CD4-positive, alpha-beta T cell (primary cell): Measurements from ENCODE around the gene SH3D19. TPM values are rescaled to one million over a fixed set of nuclear protein-coding genes. Genes with fewer than 3 reads are reported as not detected.

Experiments used
- ATAC-seq: fragments of 200-7000 bp; cut with Tn5 transposase; one replicate; pipeline ENCODE4 v1.10.0; 2022; ENCODE audit warnings: mild to moderate bottlenecking; ENCODE audit not compliant: poor library complexity
- CTCF ChIA-PET: fragments of 350-600 bp; sonication (Branson Sonifier 250); formaldehyde crosslinking; loops from one replicate; lab custom pipeline; 2021; ENCODE audit warnings: antibody characterized with exemption, inconsistent platforms; lab: Charles Lee
- POLR2A ChIA-PET: fragments of 350-600 bp; sonication (Branson Sonifier 250); formaldehyde crosslinking; loops from one replicate; lab custom pipeline; 2021; ENCODE audit warnings: antibody characterized with exemption, inconsistent platforms; lab: Charles Lee
- DNase-seq, 14 experiments: peaks; one replicate each; pipeline ENCODE4 v3.0.0-alpha.2; 2013 to 2020; ENCODE audit warnings: mixed read lengths in 2 of 14
- H3K27ac ChIP-seq, 2 donors: one replicate each; pipeline versions ENCODE4 v1.5.1 to v1.7.0; 2013; ENCODE audit warnings: low read length in 2 of 2, low read depth in 1 of 2, mild to moderate bottlenecking in 1 of 2
- H3K27me3 ChIP-seq, 2 experiments: 1 replicate in 1 of 2; 2 replicates in 1 of 2; pipeline versions ENCODE4 v1.6.1 to v1.7.0; 2013; ENCODE audit warnings: low read length in 2 of 2, control low read depth in 1 of 2, mild to moderate bottlenecking in 1 of 2, moderate library complexity in 1 of 2; ENCODE audit not compliant: insufficient read depth in 2 of 2, control insufficient read depth in 1 of 2
- H3K36me3 ChIP-seq: one replicate; pipeline ENCODE4 v1.6.1; 2013; ENCODE audit warnings: low read length, control low read depth; ENCODE audit not compliant: insufficient read depth
- H3K4me1 ChIP-seq: one replicate; pipeline ENCODE4 v1.6.1; 2013; ENCODE audit warnings: low read length, control low read depth; ENCODE audit not compliant: insufficient read depth
- H3K4me3 ChIP-seq: one replicate; pipeline ENCODE4 v1.5.1; 2013; ENCODE audit warnings: mild to moderate bottlenecking, low read length, moderate library complexity
- H3K9me3 ChIP-seq, 2 experiments: 1 replicate in 1 of 2; 2 replicates in 1 of 2; pipeline versions ENCODE4 v1.6.1 to v1.7.0; 2013; ENCODE audit warnings: low read length in 2 of 2, mild to moderate bottlenecking in 2 of 2, control low read depth in 1 of 2, moderate library complexity in 1 of 2; ENCODE audit not compliant: control insufficient read depth in 1 of 2, insufficient read depth in 1 of 2
- H3K27ac Mint-ChIP-seq: one replicate; pipeline ENCODE4 v1.8.0; 2020; ENCODE audit warnings: mixed read lengths
- H3K27me3 Mint-ChIP-seq: one replicate; pipeline ENCODE4 v1.8.0; 2021; ENCODE audit warnings: mixed read lengths
- H3K36me3 Mint-ChIP-seq: one replicate; pipeline ENCODE4 v1.8.0; 2021; ENCODE audit warnings: low read depth, mixed read lengths
- H3K4me1 Mint-ChIP-seq: one replicate; pipeline ENCODE4 v1.8.0; 2021; ENCODE audit warnings: low read depth, mixed read lengths
- H3K4me3 Mint-ChIP-seq: one replicate; pipeline ENCODE4 v1.8.0; 2020; ENCODE audit warnings: mild to moderate bottlenecking, mixed read lengths
- H3K9me3 Mint-ChIP-seq: one replicate; pipeline ENCODE4 v1.8.0; 2020; ENCODE audit warnings: mixed read lengths
- intact Hi-C, 2 experiments: fragments of 100-400 bp; cut with DNase I in 1 of 2; cut with micrococcal nuclease in 1 of 2; formaldehyde crosslinking; loops; one replicate each; pipeline versions ENCODE4 v1.15.1 to v1.9.0; 2023 to 2025; cut with DNase I, micrococcal nuclease
- total RNA-seq, 174 experiments: library from RNA in 2 of 174; stranded (reverse) in 2 of 174; gene quantifications; one replicate each; pipeline ENCODE4 v1.2.3 and lab custom pipeline; 2021 to 2026
- TF ChIP-seq, protein P1 (sequence below): fragments of 200-600 bp; IDR thresholded peaks from one replicate; pipeline ENCODE4 v1.8.0; 2022; ENCODE audit warnings: antibody characterized with exemption, mild to moderate bottlenecking

The SH3D19 gene
- total RNA-seq, 2 experiments from 2014 or later: 0.27 TPM; not detected in 1

DNA sequence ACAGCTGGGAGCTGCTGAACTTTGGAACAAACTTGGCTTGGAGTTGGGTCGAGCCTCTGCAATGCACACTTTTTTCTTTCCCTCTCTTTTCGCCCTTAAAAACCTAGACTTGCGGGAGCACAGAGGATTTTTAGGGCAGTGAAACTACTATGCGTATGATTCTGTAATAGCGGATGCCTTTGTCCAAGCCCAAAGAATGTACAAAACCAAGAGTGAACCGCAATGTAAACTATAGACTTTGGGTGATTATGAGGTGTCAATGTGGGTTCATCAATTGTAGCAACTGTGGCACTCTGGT lies 493 bp upstream of the SH3D19 start:
- H3K4me3 ChIP-seq: no peak overlapping the region
- no peaks in the 10 kb centered on the region for H3K36me3 ChIP-seq
- no peak overlapping the region for H3K27ac Mint-ChIP-seq
- no peaks in the 10 kb centered on the region for H3K9me3 ChIP-seq
- peaks cover 68% of the 10 kb centered on the region for H3K27me3 Mint-ChIP-seq
- peaks cover 18% of the 10 kb centered on the region for H3K4me1 Mint-ChIP-seq
- peaks cover 29 to 46% of the 10 kb centered on the region in 2 experiments for H3K27me3 ChIP-seq
- TF ChIP-seq, protein P1, sequence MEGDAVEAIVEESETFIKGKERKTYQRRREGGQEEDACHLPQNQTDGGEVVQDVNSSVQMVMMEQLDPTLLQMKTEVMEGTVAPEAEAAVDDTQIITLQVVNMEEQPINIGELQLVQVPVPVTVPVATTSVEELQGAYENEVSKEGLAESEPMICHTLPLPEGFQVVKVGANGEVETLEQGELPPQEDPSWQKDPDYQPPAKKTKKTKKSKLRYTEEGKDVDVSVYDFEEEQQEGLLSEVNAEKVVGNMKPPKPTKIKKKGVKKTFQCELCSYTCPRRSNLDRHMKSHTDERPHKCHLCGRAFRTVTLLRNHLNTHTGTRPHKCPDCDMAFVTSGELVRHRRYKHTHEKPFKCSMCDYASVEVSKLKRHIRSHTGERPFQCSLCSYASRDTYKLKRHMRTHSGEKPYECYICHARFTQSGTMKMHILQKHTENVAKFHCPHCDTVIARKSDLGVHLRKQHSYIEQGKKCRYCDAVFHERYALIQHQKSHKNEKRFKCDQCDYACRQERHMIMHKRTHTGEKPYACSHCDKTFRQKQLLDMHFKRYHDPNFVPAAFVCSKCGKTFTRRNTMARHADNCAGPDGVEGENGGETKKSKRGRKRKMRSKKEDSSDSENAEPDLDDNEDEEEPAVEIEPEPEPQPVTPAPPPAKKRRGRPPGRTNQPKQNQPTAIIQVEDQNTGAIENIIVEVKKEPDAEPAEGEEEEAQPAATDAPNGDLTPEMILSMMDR: no peak
- H3K36me3 Mint-ChIP-seq: no peaks in the 10 kb centered on the region
- ATAC-seq: no peak
- intact Hi-C loops: no loop called here
- peak overlapping the region; percentile 57 for H3K4me3 Mint-ChIP-seq
- peaks cover 6% of the 10 kb centered on the region for H3K9me3 Mint-ChIP-seq
- POLR2A ChIA-PET: no interaction called here
- peaks cover 7% of the 10 kb centered on the region for H3K4me1 ChIP-seq
- no peak overlapping the region for H3K27ac ChIP-seq
- CTCF ChIA-PET: no interaction called here
- DNase-seq: no peak

DNA sequence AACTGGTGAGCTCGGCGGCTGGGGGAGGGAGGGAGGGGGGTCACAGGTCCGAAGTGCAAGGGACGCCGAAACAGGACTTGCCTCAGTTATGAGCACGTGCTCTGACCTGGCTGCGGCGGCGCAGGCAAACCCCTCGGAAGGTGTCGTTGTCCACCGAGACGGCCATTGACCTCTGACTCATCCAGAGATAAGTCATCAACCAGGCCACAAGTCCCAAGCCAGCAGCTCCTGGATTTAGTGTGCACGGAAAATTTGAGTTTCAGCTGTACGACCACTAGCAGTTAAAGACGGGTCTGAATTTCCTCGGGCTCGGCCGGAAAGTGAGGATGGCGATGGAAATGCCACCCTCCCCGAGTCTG lies 674 bp downstream of the SH3D19 start:
- Mint-ChIP-seq H3K36me3 (no peaks in the 10 kb centered on the region), H3K27me3 (peaks cover 72% of the 10 kb centered on the region), H3K27ac (no peak overlapping the region), H3K4me1 (peaks cover 18% of the 10 kb centered on the region), H3K9me3 (peaks cover 3% of the 10 kb centered on the region), H3K4me3 (no peak overlapping the region)
- DNase-seq: no peak
- POLR2A ChIA-PET: no interaction called here
- no peak for ATAC-seq
- Histone ChIP-seq H3K27me3 (peaks cover 29 to 46% of the 10 kb centered on the region in 2 experiments), H3K9me3 (no peaks in the 10 kb centered on the region), H3K4me1 (peaks cover 7% of the 10 kb centered on the region), H3K36me3 (no peaks in the 10 kb centered on the region), H3K27ac (no peak overlapping the region), H3K4me3 (no peak overlapping the region)
- TF ChIP-seq, protein P1: no peak
- CTCF ChIA-PET: no interaction called here
- intact Hi-C loops: no loop called here

DNA sequence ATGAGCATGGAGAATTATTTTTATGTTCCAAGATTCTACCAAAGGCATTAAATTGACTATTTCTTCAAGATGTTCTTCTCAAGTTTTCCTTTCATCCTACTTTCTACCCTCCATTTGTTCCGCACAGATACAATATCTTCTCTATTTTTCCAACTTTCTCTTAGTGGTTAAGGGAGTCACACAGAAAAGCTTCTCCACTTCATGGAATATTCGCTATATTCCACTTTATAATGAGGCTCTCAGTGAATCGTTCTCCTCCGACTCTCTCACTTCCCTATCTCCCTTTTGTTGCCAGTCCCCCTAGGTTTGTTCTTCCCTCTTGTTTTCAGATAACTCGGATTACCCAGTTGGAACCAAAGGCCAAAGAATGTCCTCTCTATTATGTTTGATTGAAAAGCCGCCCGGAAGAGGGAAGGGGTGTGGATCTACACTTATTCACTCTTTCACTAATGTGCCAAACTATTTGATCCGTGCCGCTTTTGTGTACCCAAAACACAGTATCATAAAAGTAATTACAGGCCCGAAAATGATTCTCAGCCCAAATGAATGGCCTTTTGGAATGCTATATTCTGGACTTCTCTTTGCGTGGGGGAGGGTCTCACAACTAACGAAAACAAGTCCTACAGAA lies 1.2 kb downstream of the SH3D19 start:
- peak overlapping the region; percentile 46 for H3K4me3 Mint-ChIP-seq

More for the DNA sequence above, 1.2 kb downstream of the SH3D19 start:
- peaks cover 18% of the 10 kb centered on the region for H3K4me1 Mint-ChIP-seq
- H3K9me3 Mint-ChIP-seq: peaks cover 1% of the 10 kb centered on the region
- TF ChIP-seq, protein P1: no peak
- DNase-seq (no peak), ATAC-seq (no peak)
- H3K36me3 Mint-ChIP-seq: no peaks in the 10 kb centered on the region
- Histone ChIP-seq H3K27ac (no peak overlapping the region), H3K27me3 (peaks cover 29 to 46% of the 10 kb centered on the region in 2 experiments), H3K36me3 (no peaks in the 10 kb centered on the region), H3K9me3 (no peaks in the 10 kb centered on the region), H3K4me3 (no peak overlapping the region), H3K4me1 (peaks cover 7% of the 10 kb centered on the region)
- H3K27me3 Mint-ChIP-seq: peaks cover 75% of the 10 kb centered on the region
- ChIA-PET POLR2A (no interaction called here), CTCF (no interaction called here)
- intact Hi-C loops: no loop called here
- no peak overlapping the region for H3K27ac Mint-ChIP-seq
